Measurements from ENCODE around the gene ZNF12. TPM values are rescaled to one million over a fixed set of nuclear protein-coding genes. Genes with fewer than 3 reads are reported as not detected.
A peak's percentile ranks its signal among the peaks of the same experiment; 100 is the strongest.
"Not testable (repeated sequence)": the region's sequence is repeated elsewhere in the genome, so short reads cannot be mapped to it uniquely, and the experiment has no call there.

Gene ZNF12
- 32.4 and 36.2 TPM in 2 replicates for total RNA-seq (2022)
- percentile 94 among the genes with signal in this experiment for Bru-seq, nascent RNA
- percentile 87 among the genes with signal in this experiment for BruChase-seq, experiment 1, labeled RNA remaining after a 6-hour chase
- percentile 93 among the genes with signal in this experiment for BruChase-seq, experiment 2, labeled RNA remaining after a 2-hour chase
- long read RNA-seq, full-length matches to known transcripts, result 13 of 18 reads
- long read RNA-seq, partial matches to known transcripts, result 1 of 18 reads
- long read RNA-seq, other reads (novel, unspliced or antisense), result 4 of 18 reads

GRCh38 chr7:6706666-6707407, at the start of gene ZNF12:
Gene ZNF12 (minus strand): TSS chr7:6706947. CDS start chr7:6705173, 1,774 bp downstream.
- no peak for TF ChIP-seq CTCF (IDR thresholded peaks at IDR 0.05; ENCODE audit: unreplicated experiment)
- Mint-ChIP-seq H3K4me1 (ENCODE audit: low read depth, unreplicated experiment) (peaks cover 11% of the 10 kb centered on the region), H3K4me3 (ENCODE audit: low read depth, unreplicated experiment) (peak within 1 kb of the TSS; percentile 93), H3K27me3 (ENCODE audit: unreplicated experiment) (peaks cover 14% of the 10 kb centered on the region), H3K36me3 (ENCODE audit: insufficient read depth, unreplicated experiment) (peaks cover 49% of the 10 kb centered on the region), H3K9me3 (ENCODE audit: low read depth, unreplicated experiment) (peaks cover 23% of the 10 kb centered on the region), H3K27ac (ENCODE audit: unreplicated experiment) (peak within 1 kb of the TSS; percentile 79)
- intact Hi-C loops (cut with micrococcal nuclease; ENCODE audit: unreplicated experiment), result no loop called here
- peak; percentile 99 for DNase-seq
- no TSS peak for BruUV-seq (replicated peaks)
- CTCF ChIA-PET, result interaction anchor here (0.6 kb wide), 1 partner anchor 195 kb away, joined by 4 read pairs; no protein-coding TSS in a partner anchor

GRCh38 chr7:6753964-6754363, 47.2 kb upstream of the ZNF12 start, which contains the start of gene RSPH10B2:
Gene RSPH10B2 (plus strand): TSS chr7:6754103. CDS start chr7:6757678, 3,575 bp downstream.
- H3K27me3 Mint-ChIP-seq (ENCODE audit: unreplicated experiment); CTCF ChIA-PET; H3K4me1 Mint-ChIP-seq (ENCODE audit: low read depth, unreplicated experiment); intact Hi-C loops (cut with micrococcal nuclease; ENCODE audit: unreplicated experiment); H3K4me3 Mint-ChIP-seq (ENCODE audit: low read depth, unreplicated experiment); H3K27ac Mint-ChIP-seq (ENCODE audit: unreplicated experiment); H3K9me3 Mint-ChIP-seq (ENCODE audit: low read depth, unreplicated experiment); H3K36me3 Mint-ChIP-seq (ENCODE audit: insufficient read depth, unreplicated experiment); BruUV-seq (replicated peaks): not testable (repeated sequence)
- DNase-seq, result peak; percentile 4

GRCh38 chr7:6750173-6750572, 43.4 kb upstream of the ZNF12 start:
- H3K9me3 Mint-ChIP-seq (ENCODE audit: low read depth, unreplicated experiment); H3K4me1 Mint-ChIP-seq (ENCODE audit: low read depth, unreplicated experiment); DNase-seq; BruUV-seq (replicated peaks); H3K27me3 Mint-ChIP-seq (ENCODE audit: unreplicated experiment); H3K27ac Mint-ChIP-seq (ENCODE audit: unreplicated experiment); H3K36me3 Mint-ChIP-seq (ENCODE audit: insufficient read depth, unreplicated experiment); H3K4me3 Mint-ChIP-seq (ENCODE audit: low read depth, unreplicated experiment); intact Hi-C loops (cut with micrococcal nuclease; ENCODE audit: unreplicated experiment); CTCF ChIA-PET: not testable (repeated sequence)

GRCh38 chr7:6749335-6749734, 42.6 kb upstream of the ZNF12 start:
- H3K9me3 Mint-ChIP-seq (ENCODE audit: low read depth, unreplicated experiment); H3K27ac Mint-ChIP-seq (ENCODE audit: unreplicated experiment); DNase-seq; H3K4me3 Mint-ChIP-seq (ENCODE audit: low read depth, unreplicated experiment); CTCF ChIA-PET; intact Hi-C loops (cut with micrococcal nuclease; ENCODE audit: unreplicated experiment); H3K27me3 Mint-ChIP-seq (ENCODE audit: unreplicated experiment); BruUV-seq (replicated peaks); H3K4me1 Mint-ChIP-seq (ENCODE audit: low read depth, unreplicated experiment): not testable (repeated sequence)
- peaks cover 13% of the 10 kb centered on the region for H3K36me3 Mint-ChIP-seq (ENCODE audit: insufficient read depth, unreplicated experiment)

- intact Hi-C loops (cut with micrococcal nuclease; ENCODE audit: unreplicated experiment); BruUV-seq (replicated peaks); H3K27me3 Mint-ChIP-seq (ENCODE audit: unreplicated experiment); H3K4me3 Mint-ChIP-seq (ENCODE audit: low read depth, unreplicated experiment); H3K9me3 Mint-ChIP-seq (ENCODE audit: low read depth, unreplicated experiment); DNase-seq; H3K4me1 Mint-ChIP-seq (ENCODE audit: low read depth, unreplicated experiment); H3K27ac Mint-ChIP-seq (ENCODE audit: unreplicated experiment): not testable (repeated sequence)
- H3K36me3 Mint-ChIP-seq (ENCODE audit: insufficient read depth, unreplicated experiment), result peaks cover 24% of the 10 kb centered on the region
- CTCF ChIA-PET, result interaction anchor here (0.7 kb wide), 1 partner anchor 198 kb away, joined by 3 read pairs; no protein-coding TSS in a partner anchor
These were observed 37.8 kb upstream of the ZNF12 start for GRCh38 chr7:6744410-6745100.

GRCh38 chr7:6738415-6738814, 31.7 kb upstream of the ZNF12 start:
- H3K9me3 Mint-ChIP-seq (ENCODE audit: low read depth, unreplicated experiment); H3K27me3 Mint-ChIP-seq (ENCODE audit: unreplicated experiment); intact Hi-C loops (cut with micrococcal nuclease; ENCODE audit: unreplicated experiment); BruUV-seq (replicated peaks); H3K4me3 Mint-ChIP-seq (ENCODE audit: low read depth, unreplicated experiment); H3K4me1 Mint-ChIP-seq (ENCODE audit: low read depth, unreplicated experiment); CTCF ChIA-PET; H3K27ac Mint-ChIP-seq (ENCODE audit: unreplicated experiment); DNase-seq: not testable (repeated sequence)
- peaks cover 55% of the 10 kb centered on the region for H3K36me3 Mint-ChIP-seq (ENCODE audit: insufficient read depth, unreplicated experiment)

Data from Calu3 (cell line).